AG09319 (cell line): ENCODE results near the gene OR2M3.
A peak's percentile ranks its signal among the peaks of the same experiment; 100 is the strongest.
"Not testable (repeated sequence)": the region's sequence is repeated elsewhere in the genome, so short reads cannot be mapped to it uniquely, and the experiment has no call there.

Experiments used
- DNase-seq: peaks from one replicate; pipeline ENCODE4 v3.0.0-alpha.2; 2010; ENCODE audit warnings: low read depth; ENCODE audit errors: extremely low read depth
- CTCF ChIP-seq: IDR thresholded peaks from 2 replicates; pipeline ENCODE4 v1.5.1; 2011; ENCODE audit warnings: low read depth, mild to moderate bottlenecking, inconsistent platforms, low read length, moderate library complexity

OR2M3 gene

GRCh38 chr1:248231117-248231516 lies 34.1 kb downstream of the OR2M3 start, which contains the start of gene OR2M4:
TSS of gene OR2M4 (plus strand) at chr1:248231417. CDS start at chr1:248238929, 7,512 bp downstream.
- no peak for DNase-seq
- no peak for TF ChIP-seq CTCF

GRCh38 chr1:248239478-248239877 lies 42.4 kb downstream of the OR2M3 start:
- TF ChIP-seq CTCF, result no peak

GRCh38 chr1:248243204-248243603 lies 46.1 kb downstream of the OR2M3 start:
- TF ChIP-seq CTCF, result peak; percentile 36
- DNase-seq, result no peak

More at GRCh38 chr1:248239478-248239877, 42.4 kb downstream of the OR2M3 start:
- no peak for DNase-seq

GRCh38 chr1:248259309-248259708 lies 62.2 kb downstream of the OR2M3 start:
- DNase-seq, result not testable (repeated sequence)
